C4-2B (cell line): ENCODE measurements around the gene TTC12.

Experiments used
- H3K27ac ChIP-seq: fragments of 450-650 bp; 2 replicates; pipeline ENCODE4 v1.5.1; 2017
- CTCF ChIP-seq: fragments of 450-650 bp; conservative IDR thresholded peaks from 2 replicates; pipeline ENCODE4 v1.5.1; 2017; ENCODE audit warnings: mild to moderate bottlenecking
- ZFX ChIP-seq: fragments of 450-650 bp; IDR thresholded peaks from 2 replicates; pipeline ENCODE4 v1.6.1; 2017

Gene TTC12

GRCh38 chr11:113363406-113363805, 49.0 kb downstream of the TTC12 start:
- TF ChIP-seq CTCF = no peak
- no peak for TF ChIP-seq ZFX

GRCh38 chr11:113363996-113364641, 49.7 kb downstream of the TTC12 start:
- H3K27ac ChIP-seq = no peak overlapping the region
- TF ChIP-seq ZFX = no peak
- no peak for TF ChIP-seq CTCF

More at GRCh38 chr11:113363406-113363805, 49.0 kb downstream of the TTC12 start:
- H3K27ac ChIP-seq = no peak overlapping the region

- no peak for TF ChIP-seq ZFX
- TF ChIP-seq CTCF = no peak
- H3K27ac ChIP-seq = no peak overlapping the region
Observed at GRCh38 chr11:113365895-113366294, 51.5 kb downstream of the TTC12 start.

- H3K27ac ChIP-seq = no peak overlapping the region
- TF ChIP-seq ZFX (no peak), CTCF (no peak)
Observed at GRCh38 chr11:113369411-113369810, 55.0 kb downstream of the TTC12 start.

GRCh38 chr11:113370634-113371033, 56.3 kb downstream of the TTC12 start:
- no peak overlapping the region for H3K27ac ChIP-seq
- TF ChIP-seq ZFX = no peak
- no peak for TF ChIP-seq CTCF

GRCh38 chr11:113372309-113372708, 57.9 kb downstream of the TTC12 start:
- H3K27ac ChIP-seq = no peak overlapping the region

GRCh38 chr11:113373306-113373705, 58.9 kb downstream of the TTC12 start:
- TF ChIP-seq CTCF = no peak
- TF ChIP-seq ZFX = no peak

More at GRCh38 chr11:113372309-113372708, 57.9 kb downstream of the TTC12 start:
- TF ChIP-seq CTCF (no peak; the same call in 1 of the 2 replicates), ZFX (no peak)

More at GRCh38 chr11:113373306-113373705, 58.9 kb downstream of the TTC12 start:
- H3K27ac ChIP-seq = no peak overlapping the region
